LNCAP (cell line): ENCODE measurements around the gene ATAD1.

ENCODE experiments used
- CTCF ChIP-seq: fragments of 450-650 bp; IDR thresholded peaks from 2 replicates; pipeline ENCODE4 v1.5.1; 2017; ENCODE audit warnings: mild to moderate bottlenecking

Gene ATAD1

GRCh38 chr10:87715552-87716347 lies 102.3 kb downstream of the ATAD1 start:
- TF ChIP-seq CTCF = no peak

GRCh38 chr10:87713707-87714106 lies 104.3 kb downstream of the ATAD1 start:
- TF ChIP-seq CTCF = no peak

- no peak for TF ChIP-seq CTCF
These were observed 105.0 kb downstream of the ATAD1 start for GRCh38 chr10:87712913-87713616.

GRCh38 chr10:87707254-87707653 lies 110.8 kb downstream of the ATAD1 start:
- TF ChIP-seq CTCF = no peak

- no peak for TF ChIP-seq CTCF
These were observed 111.3 kb downstream of the ATAD1 start for GRCh38 chr10:87706731-87707130.

GRCh38 chr10:87705339-87705738 lies 112.7 kb downstream of the ATAD1 start:
- no peak for TF ChIP-seq CTCF

- no peak for TF ChIP-seq CTCF
These were observed 114.3 kb downstream of the ATAD1 start for GRCh38 chr10:87703771-87704170.
